AG09319 (cell line): ENCODE measurements around the gene SEC61A1.

Experiments
- DNase-seq: peaks from one replicate; pipeline ENCODE4 v3.0.0-alpha.2; 2010; ENCODE audit warnings: low read depth; ENCODE audit errors: extremely low read depth
- TF ChIP-seq, protein P1 (sequence below): IDR thresholded peaks from 2 replicates; pipeline ENCODE4 v1.5.1; 2011; ENCODE audit warnings: low read depth, mild to moderate bottlenecking, inconsistent platforms, low read length, moderate library complexity

Gene SEC61A1

DNA sequence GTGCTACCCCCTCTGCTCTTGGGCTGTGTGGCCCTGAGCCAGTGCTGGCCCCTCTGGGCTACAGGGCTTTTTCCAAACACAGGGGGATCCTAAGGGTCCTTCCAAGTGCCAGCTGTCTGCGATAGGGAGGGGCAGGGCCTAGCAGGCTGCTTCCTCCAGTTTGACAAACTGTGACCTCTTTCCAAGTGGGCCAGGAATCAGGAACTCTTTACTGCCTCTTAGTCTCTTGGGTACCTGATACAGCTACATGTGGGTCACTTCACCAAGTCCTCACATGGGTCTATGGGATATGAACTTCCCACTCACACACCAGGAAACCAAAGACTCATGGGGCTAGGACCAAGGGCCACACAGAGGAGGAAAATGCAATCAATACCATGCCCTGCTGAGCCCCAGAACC lies 25.4 kb downstream of the SEC61A1 start:
- TF ChIP-seq, protein P1, sequence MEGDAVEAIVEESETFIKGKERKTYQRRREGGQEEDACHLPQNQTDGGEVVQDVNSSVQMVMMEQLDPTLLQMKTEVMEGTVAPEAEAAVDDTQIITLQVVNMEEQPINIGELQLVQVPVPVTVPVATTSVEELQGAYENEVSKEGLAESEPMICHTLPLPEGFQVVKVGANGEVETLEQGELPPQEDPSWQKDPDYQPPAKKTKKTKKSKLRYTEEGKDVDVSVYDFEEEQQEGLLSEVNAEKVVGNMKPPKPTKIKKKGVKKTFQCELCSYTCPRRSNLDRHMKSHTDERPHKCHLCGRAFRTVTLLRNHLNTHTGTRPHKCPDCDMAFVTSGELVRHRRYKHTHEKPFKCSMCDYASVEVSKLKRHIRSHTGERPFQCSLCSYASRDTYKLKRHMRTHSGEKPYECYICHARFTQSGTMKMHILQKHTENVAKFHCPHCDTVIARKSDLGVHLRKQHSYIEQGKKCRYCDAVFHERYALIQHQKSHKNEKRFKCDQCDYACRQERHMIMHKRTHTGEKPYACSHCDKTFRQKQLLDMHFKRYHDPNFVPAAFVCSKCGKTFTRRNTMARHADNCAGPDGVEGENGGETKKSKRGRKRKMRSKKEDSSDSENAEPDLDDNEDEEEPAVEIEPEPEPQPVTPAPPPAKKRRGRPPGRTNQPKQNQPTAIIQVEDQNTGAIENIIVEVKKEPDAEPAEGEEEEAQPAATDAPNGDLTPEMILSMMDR: no peak
- DNase-seq: no peak

DNA sequence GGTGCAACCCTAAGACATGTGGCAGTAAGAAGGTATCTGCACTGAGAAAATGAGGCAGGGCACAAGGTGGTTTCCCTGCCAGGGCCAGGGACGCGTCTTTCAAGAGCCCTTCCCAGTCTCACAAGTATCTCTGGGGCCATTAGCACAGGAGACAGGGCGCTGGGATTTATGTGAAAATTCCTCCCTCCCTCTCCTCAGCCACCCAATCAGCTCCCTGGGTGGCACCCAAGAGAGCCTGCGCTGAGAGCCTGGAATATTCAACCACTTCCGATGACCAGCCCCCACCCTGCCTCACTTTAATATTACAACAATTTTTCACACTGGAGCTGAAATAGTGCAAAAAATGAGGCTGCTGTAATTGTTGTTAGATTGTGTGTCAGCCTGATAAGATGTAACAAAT lies 26.1 kb downstream of the SEC61A1 start:
- TF ChIP-seq, protein P1: no peak
- DNase-seq: no peak

DNA sequence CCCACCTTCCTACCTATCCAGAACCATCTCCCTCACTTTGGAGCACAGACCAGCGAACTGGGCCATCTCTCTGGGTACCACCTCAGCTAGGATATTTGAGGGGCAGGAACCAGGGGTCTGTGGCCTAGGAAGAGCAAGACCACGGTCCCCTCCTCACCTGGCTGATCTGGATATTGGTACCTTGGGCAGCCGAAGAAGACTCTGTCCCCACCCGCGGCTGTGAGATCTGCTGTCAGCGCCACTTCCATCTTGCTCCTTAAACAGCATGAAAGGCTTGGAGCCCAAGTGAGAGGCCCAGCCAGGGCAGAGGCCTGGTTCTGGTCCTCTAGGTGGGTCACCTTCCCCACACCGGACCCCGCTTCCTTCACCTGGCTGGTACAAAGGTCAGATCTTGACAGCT lies 26.6 kb downstream of the SEC61A1 start:
- TF ChIP-seq, protein P1: no peak
- DNase-seq: no peak

DNA sequence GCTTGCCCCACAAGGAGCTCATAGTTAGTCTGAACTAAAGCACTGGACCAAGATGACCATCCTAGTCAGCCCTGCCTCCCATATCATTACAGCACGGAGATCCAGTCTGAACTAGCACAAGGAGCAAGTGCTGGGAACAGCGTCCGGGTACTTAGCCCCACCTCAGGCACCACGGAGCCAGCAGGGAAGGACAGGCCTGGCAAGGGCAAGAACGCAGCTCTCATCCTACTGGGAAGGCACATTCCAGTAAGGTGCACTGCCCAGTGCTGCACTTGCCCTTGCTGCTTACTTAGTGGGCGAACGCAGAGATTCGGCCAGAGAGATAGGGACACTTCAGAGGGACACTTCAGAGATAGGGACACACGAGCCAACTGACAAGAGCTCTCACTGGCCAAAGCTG lies 27.6 kb downstream of the SEC61A1 start:
- no peak for DNase-seq
- TF ChIP-seq, protein P1: no peak

DNA sequence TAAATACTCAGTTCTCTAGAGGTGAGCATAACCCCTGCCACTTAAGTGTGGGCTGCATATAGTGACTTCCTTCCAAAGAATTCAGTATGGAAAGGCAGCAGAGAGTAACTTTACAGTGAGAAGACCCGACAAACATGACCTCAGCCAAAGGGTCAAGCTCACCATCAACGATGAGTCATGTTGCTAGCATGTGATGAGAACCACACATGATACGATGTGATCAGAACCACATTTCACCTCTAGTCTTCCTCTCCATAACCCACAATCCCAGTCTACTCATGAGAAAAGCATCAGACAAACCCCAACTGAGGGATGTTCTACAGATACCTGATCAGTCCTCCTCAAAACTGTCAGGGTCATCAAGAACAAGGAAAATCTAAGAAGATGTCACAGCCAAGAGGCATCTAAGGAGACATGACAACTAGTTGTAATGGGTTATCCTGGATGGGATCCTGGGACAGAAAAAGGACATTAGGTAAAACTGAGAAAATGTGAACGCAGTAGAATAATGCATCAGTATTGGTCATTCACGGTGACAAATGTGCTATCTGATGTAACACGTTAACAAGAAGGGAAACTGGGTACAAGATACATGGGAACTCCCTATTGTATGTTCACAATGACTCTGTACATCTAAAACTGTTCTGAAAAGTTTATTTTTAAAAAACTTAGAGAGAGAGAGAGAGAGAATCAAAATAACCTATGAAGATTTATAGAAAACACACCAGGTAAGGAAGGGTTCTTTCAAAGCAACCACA lies 28.3 kb downstream of the SEC61A1 start:
- TF ChIP-seq, protein P1: no peak
- peak; percentile 71 for DNase-seq

DNA sequence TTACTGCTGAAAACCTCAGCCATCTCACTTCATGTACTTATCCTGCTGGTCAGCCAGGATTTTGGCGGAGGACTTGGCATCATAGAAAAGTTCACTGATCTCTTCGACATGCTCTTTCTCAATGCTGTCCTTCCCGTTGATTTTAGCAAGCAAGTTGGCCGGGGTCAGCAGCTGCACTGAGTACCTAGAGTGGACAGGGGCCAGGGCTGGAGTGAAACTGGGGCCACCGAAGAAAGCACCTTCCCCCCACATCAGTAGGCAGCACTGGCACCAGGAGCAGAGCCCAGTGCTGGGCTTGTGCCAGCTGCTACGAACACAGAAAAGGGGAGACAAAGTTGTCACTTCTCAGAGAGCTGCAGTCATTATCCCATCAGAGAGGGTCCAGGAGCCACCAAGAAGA lies 29.0 kb downstream of the SEC61A1 start:
- no peak for DNase-seq
- TF ChIP-seq, protein P1: no peak

DNA sequence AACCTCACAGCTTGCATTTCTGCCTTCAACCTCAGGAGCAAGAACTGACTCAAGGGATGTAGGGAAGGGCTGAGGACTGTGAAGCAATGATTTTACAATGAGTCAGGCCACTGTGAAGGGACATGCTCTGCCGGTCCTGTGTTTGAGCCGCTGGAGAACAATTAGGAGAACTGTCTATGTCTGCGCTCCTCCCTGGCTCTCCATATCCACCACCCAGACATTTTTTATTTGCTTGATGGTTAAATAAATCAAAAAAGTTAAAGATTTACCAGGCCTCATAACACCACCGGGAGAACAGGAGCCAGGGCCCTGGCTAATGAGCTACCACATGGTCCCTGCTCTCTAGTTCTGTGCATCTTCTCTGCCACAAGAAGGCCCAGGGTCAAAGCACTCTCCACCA lies 29.6 kb downstream of the SEC61A1 start:
- TF ChIP-seq, protein P1: no peak
- DNase-seq: no peak
